Stimulated activated naive CD4-positive, alpha-beta T cell treated with Interleukin-2 at 50 U/mL for 16 hours (primary cell): ENCODE results near the gene GNGT1.
"Not testable (repeated sequence)": the region's sequence is repeated elsewhere in the genome, so short reads cannot be mapped to it uniquely, and the experiment has no call there.

ENCODE experiments used
- DNase-seq: peaks from one replicate; lab custom pipeline; 2025; lab: John Stamatoyannopoulos, UW

The GNGT1 gene

GRCh38 chr7:93910076-93910994, 4.0 kb downstream of the GNGT1 start:
- no peak for DNase-seq

- not testable (repeated sequence) for DNase-seq
These were observed 4.9 kb downstream of the GNGT1 start for GRCh38 chr7:93911242-93911641.

GRCh38 chr7:93911661-93912060, 5.3 kb downstream of the GNGT1 start:
- DNase-seq = not testable (repeated sequence)

GRCh38 chr7:93913197-93913596, 6.8 kb downstream of the GNGT1 start:
- DNase-seq = no peak

GRCh38 chr7:93914581-93915066, 8.3 kb downstream of the GNGT1 start:
- DNase-seq = no peak

GRCh38 chr7:93915206-93915842, 9.0 kb downstream of the GNGT1 start:
- DNase-seq = not testable (repeated sequence)

- not testable (repeated sequence) for DNase-seq
These were observed 9.5 kb downstream of the GNGT1 start for GRCh38 chr7:93915888-93916287.

- not testable (repeated sequence) for DNase-seq
These were observed 9.9 kb downstream of the GNGT1 start for GRCh38 chr7:93916315-93916714.

- no peak for DNase-seq
These were observed 14.3 kb downstream of the GNGT1 start for GRCh38 chr7:93920496-93921182.

GRCh38 chr7:93921186-93921585, 14.8 kb downstream of the GNGT1 start:
- DNase-seq = no peak

GRCh38 chr7:93921607-93922566, 15.5 kb downstream of the GNGT1 start, which contains the start of gene GNG11:
TSS of gene GNG11 (plus strand) at chr7:93921735. CDS start at chr7:93922138, 403 bp downstream.
- peak; percentile 8 for DNase-seq

- DNase-seq = no peak
These were observed 16.9 kb downstream of the GNGT1 start for GRCh38 chr7:93923296-93923695.

- DNase-seq = no peak
These were observed 17.6 kb downstream of the GNGT1 start for GRCh38 chr7:93923942-93924341.

- DNase-seq = no peak
These were observed 20.4 kb downstream of the GNGT1 start for GRCh38 chr7:93926800-93927199.

- DNase-seq = no peak
These were observed 21.2 kb downstream of the GNGT1 start for GRCh38 chr7:93927585-93927984.

GRCh38 chr7:93931655-93932054, 25.3 kb downstream of the GNGT1 start:
- DNase-seq = no peak

- DNase-seq = no peak
These were observed 26.8 kb downstream of the GNGT1 start for GRCh38 chr7:93933156-93933555.

- no peak for DNase-seq
These were observed 28.7 kb downstream of the GNGT1 start for GRCh38 chr7:93935102-93935501.

- DNase-seq = no peak
These were observed 31.5 kb downstream of the GNGT1 start for GRCh38 chr7:93937818-93938217.

GRCh38 chr7:93938293-93938692, 31.9 kb downstream of the GNGT1 start:
- no peak for DNase-seq

GRCh38 chr7:93941945-93942344, 35.6 kb downstream of the GNGT1 start:
- DNase-seq = no peak
